GM23338 (cell line): ENCODE data around the gene MAFF.

ENCODE experiments used
- CREB1 ChIP-seq: fragments of 250-450 bp; sonication (Bioruptor Pico); IDR thresholded peaks from 2 replicates; pipeline ENCODE4 v1.5.0; 2020; ENCODE audit warnings: low read depth, mild to moderate bottlenecking, moderate library complexity
- CTCF ChIP-seq, 2 experiments: fragments of 200-600 bp in 1 of 2; sonication (generic) in 1 of 2; conservative IDR thresholded peaks; 2 replicates each; pipeline versions ENCODE4 v1.5.1 to v1.6.1; 2016 to 2017; ENCODE audit warnings: antibody characterized with exemption in 2 of 2, low read depth in 2 of 2, mild to moderate bottlenecking in 2 of 2, moderate library complexity in 1 of 2
- ETS1 ChIP-seq: IDR thresholded peaks from 2 replicates; pipeline ENCODE4 v1.6.1; 2016; ENCODE audit warnings: antibody characterized with exemption
- EZH2 ChIP-seq: fragments of 200-600 bp; sonication (generic); IDR thresholded peaks from one replicate; pipeline ENCODE4 v1.8.0; 2017; ENCODE audit warnings: antibody characterized with exemption, mild to moderate bottlenecking, low read depth; ENCODE audit not compliant: unreplicated experiment
- JUNB ChIP-seq: IDR thresholded peaks from one replicate; pipeline ENCODE4 v1.6.1; 2016; ENCODE audit warnings: antibody characterized with exemption; ENCODE audit not compliant: unreplicated experiment
- POLR2AphosphoS5 ChIP-seq: IDR thresholded peaks from 2 replicates; pipeline ENCODE4 v1.6.1; 2016; ENCODE audit warnings: antibody characterized with exemption, low read depth
- REST ChIP-seq: IDR thresholded peaks from one replicate; pipeline ENCODE4 v1.6.1; 2018; ENCODE audit warnings: antibody characterized with exemption; ENCODE audit not compliant: unreplicated experiment
- STAT1 ChIP-seq: IDR thresholded peaks from one replicate; pipeline ENCODE4 v1.6.1; 2016; ENCODE audit warnings: antibody characterized with exemption; ENCODE audit not compliant: unreplicated experiment
- ZNF114 ChIP-seq: fragments of 250-450 bp; sonication (Bioruptor Pico); IDR thresholded peaks from 2 replicates; pipeline ENCODE4 v1.5.0; 2020; ENCODE audit warnings: mild to moderate bottlenecking, moderate library complexity

GRCh38 chr22:38235240-38235850 is 33.6 kb downstream of the MAFF start:
- TF ChIP-seq CTCF (conservative IDR thresholded peaks at IDR 0.05; ENCODE audit: low read depth in 2 of 2) (no peak), POLR2AphosphoS5 (no peak), EZH2 (no peak), CREB1 (no peak), ETS1 (no peak), REST (no peak), ZNF114 (CRISPR knock-in tag) (no peak), STAT1 (no peak), JUNB (no peak)
